Uterus (tissue), 4 donors: ENCODE data around the gene SMDT1. TPM values are rescaled to one million over a fixed set of nuclear protein-coding genes. Genes with fewer than 3 reads are reported as not detected.

Experiments
- DNase-seq, 2 donors: peaks; one replicate each; pipeline ENCODE4 v3.0.0-alpha.2; 2019 to 2020
- H3K27ac ChIP-seq, 2 donors: fragments of 200-600 bp; sonication (generic); 1 replicate in 1 of 2; 2 replicates in 1 of 2; pipeline ENCODE4 v1.5.1; 2016 to 2018
- H3K27me3 ChIP-seq, 2 donors: fragments of 200-600 bp; sonication (generic); one replicate each; pipeline ENCODE4 v1.5.1; 2018 to 2019; ENCODE audit warnings: control low read depth in 1 of 2
- H3K36me3 ChIP-seq, 2 donors: fragments of 200-600 bp; sonication (generic); one replicate each; pipeline ENCODE4 v1.5.1; 2019; ENCODE audit warnings: control low read depth in 1 of 2
- H3K4me1 ChIP-seq, 2 donors: fragments of 200-600 bp; sonication (generic); one replicate each; pipeline ENCODE4 v1.5.1; 2018 to 2019; ENCODE audit warnings: control low read depth in 1 of 2
- H3K4me3 ChIP-seq, 2 donors: fragments of 200-600 bp; sonication (generic); 1 replicate in 1 of 2; 2 replicates in 1 of 2; pipeline ENCODE4 v1.5.1; 2018 to 2019; ENCODE audit warnings: mild to moderate bottlenecking in 1 of 2
- H3K9me3 ChIP-seq, 2 donors: fragments of 200-600 bp; sonication (generic); one replicate each; pipeline ENCODE4 v1.5.1; 2019; ENCODE audit warnings: control low read depth in 1 of 2
- POLR2A ChIP-seq, 2 donors: fragments of 450-650 bp; IDR thresholded peaks; one replicate each; pipeline ENCODE4 v1.6.1; 2016; ENCODE audit warnings: antibody characterized with exemption in 2 of 2, mild to moderate bottlenecking in 1 of 2, moderate library complexity in 1 of 2
- intact Hi-C: fragments of 100-400 bp; cut with DNase I; formaldehyde crosslinking; loops from one replicate; pipeline ENCODE4 v1.15.1; 2023; ENCODE audit warnings: low total_unique reads
- total RNA-seq, 4 donors: library from RNA; depleted of rRNA in 3 of 4; stranded (reverse); fragments of >200 nt in 3 of 4; gene quantifications; one replicate each; pipeline versions ENCODE4 v1.1.0 to v1.2.4, GENCODE V29; 2014 to 2023
- TF ChIP-seq, protein P1 (sequence below), 4 experiments: fragments of 200-600 bp in 2 of 4; fragments of 450-650 bp in 2 of 4; sonication (generic) in 2 of 4; IDR thresholded peaks; one replicate each; pipeline ENCODE4 v1.5.1; 2016 to 2019; ENCODE audit warnings: antibody characterized with exemption in 4 of 4, mild to moderate bottlenecking in 2 of 4, moderate library complexity in 1 of 4
- donor health status: DM: yes; HTN: yes; CAD: no.

The SMDT1 gene
- total RNA-seq, 4 donors from 2014 or later: 8.3 to 98.0 (median 33.2) TPM

DNA sequence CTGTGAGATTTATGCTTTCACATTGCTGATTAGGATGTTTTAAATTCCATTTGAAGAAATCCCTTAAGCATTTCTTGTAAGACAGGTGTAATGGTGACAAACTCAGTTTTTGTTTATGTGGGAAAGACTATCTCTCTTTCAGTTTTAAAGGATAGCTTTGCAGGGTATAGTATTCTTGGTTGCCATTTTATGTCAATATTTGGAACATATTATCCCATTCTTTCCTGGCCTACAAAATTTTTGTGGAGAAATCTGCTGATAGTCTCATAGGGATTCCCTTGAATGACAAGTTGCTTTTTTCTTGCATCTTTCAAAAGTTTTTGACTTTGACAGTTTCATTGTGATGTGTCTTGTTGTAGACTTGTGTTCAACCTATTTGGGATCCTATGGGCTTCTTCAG is 37.7 kb upstream of the SMDT1 start:
- DNase-seq: no peak

DNA sequence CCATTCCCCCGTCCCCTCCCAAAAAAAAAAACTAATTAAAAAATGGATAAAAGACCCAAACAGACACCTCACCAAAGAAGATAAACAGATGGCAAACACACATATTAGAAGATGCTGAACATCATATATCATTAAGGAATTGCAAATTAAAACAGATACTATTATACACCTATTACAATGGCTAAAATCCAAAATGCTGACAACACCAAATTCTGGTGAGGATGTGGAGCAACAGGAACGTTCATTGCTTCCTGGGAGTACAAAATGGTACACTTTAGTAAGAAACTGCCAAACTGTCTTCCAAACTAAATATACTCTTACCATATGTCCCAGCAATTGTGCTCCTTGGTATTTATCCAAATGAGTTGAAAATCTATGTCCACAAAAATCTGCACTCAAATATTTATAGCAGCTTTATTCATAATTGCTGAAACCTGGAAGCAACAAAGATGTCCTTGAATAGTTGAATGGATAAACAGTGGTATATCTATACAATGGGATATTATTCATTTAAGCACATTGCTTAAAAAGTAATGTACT is 28.8 kb upstream of the SMDT1 start:
- Histone ChIP-seq H3K9me3 (no peaks in the 10 kb centered on the region), H3K4me3 (no peak overlapping the region), H3K4me1 (no peaks in the 10 kb centered on the region), H3K36me3 (no peaks in the 10 kb centered on the region), H3K27me3 (no peaks in the 10 kb centered on the region), H3K27ac (no peak overlapping the region)
- TF ChIP-seq, protein P1, sequence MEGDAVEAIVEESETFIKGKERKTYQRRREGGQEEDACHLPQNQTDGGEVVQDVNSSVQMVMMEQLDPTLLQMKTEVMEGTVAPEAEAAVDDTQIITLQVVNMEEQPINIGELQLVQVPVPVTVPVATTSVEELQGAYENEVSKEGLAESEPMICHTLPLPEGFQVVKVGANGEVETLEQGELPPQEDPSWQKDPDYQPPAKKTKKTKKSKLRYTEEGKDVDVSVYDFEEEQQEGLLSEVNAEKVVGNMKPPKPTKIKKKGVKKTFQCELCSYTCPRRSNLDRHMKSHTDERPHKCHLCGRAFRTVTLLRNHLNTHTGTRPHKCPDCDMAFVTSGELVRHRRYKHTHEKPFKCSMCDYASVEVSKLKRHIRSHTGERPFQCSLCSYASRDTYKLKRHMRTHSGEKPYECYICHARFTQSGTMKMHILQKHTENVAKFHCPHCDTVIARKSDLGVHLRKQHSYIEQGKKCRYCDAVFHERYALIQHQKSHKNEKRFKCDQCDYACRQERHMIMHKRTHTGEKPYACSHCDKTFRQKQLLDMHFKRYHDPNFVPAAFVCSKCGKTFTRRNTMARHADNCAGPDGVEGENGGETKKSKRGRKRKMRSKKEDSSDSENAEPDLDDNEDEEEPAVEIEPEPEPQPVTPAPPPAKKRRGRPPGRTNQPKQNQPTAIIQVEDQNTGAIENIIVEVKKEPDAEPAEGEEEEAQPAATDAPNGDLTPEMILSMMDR (IDR thresholded peaks at IDR 0.05): no peak
- no peak for TF ChIP-seq POLR2A (IDR thresholded peaks at IDR 0.05)
- intact Hi-C loops: no loop called here
- DNase-seq: no peak

More for the DNA sequence above, 37.7 kb upstream of the SMDT1 start:
- no peak for TF ChIP-seq POLR2A (IDR thresholded peaks at IDR 0.05)
- intact Hi-C loops: no loop called here
- H3K36me3 ChIP-seq: no peaks in the 10 kb centered on the region
- H3K27me3 ChIP-seq: no peaks in the 10 kb centered on the region
- no peaks in the 10 kb centered on the region for H3K4me1 ChIP-seq
- no peak overlapping the region for H3K4me3 ChIP-seq
- H3K27ac ChIP-seq: no peak overlapping the region
- H3K9me3 ChIP-seq: peaks cover 0 to 9% of the 10 kb centered on the region in 2 donors

DNA sequence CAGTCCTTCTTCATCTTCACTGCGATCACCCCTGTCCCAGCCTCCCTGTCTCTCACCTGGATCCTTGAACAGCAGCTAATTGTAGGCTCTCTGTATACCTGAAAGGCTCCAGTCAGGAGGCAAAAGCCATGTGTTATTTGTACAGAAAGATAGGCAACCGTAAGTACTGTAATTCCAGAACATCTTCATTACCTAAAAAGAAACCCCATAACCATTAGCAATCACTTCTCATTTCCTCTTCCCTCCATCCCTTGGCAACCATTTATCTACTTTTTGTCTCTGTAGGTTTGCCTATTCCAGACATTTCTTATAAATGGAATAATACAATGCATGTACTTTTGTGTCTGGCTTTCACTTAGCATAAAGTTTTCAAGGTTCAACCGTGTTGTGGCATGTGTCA is 26.7 kb upstream of the SMDT1 start:
- peaks cover 0 to 8% of the 10 kb centered on the region in 2 donors for H3K9me3 ChIP-seq
- intact Hi-C loops: no loop called here
- H3K4me3 ChIP-seq: no peak overlapping the region
- no peak for DNase-seq
- no peaks in the 10 kb centered on the region for H3K27me3 ChIP-seq
- no peak for TF ChIP-seq POLR2A (IDR thresholded peaks at IDR 0.05)
- TF ChIP-seq, protein P1 (IDR thresholded peaks at IDR 0.05): no peak
- H3K27ac ChIP-seq: no peak overlapping the region
- H3K36me3 ChIP-seq: no peaks in the 10 kb centered on the region
- no peaks in the 10 kb centered on the region for H3K4me1 ChIP-seq

DNA sequence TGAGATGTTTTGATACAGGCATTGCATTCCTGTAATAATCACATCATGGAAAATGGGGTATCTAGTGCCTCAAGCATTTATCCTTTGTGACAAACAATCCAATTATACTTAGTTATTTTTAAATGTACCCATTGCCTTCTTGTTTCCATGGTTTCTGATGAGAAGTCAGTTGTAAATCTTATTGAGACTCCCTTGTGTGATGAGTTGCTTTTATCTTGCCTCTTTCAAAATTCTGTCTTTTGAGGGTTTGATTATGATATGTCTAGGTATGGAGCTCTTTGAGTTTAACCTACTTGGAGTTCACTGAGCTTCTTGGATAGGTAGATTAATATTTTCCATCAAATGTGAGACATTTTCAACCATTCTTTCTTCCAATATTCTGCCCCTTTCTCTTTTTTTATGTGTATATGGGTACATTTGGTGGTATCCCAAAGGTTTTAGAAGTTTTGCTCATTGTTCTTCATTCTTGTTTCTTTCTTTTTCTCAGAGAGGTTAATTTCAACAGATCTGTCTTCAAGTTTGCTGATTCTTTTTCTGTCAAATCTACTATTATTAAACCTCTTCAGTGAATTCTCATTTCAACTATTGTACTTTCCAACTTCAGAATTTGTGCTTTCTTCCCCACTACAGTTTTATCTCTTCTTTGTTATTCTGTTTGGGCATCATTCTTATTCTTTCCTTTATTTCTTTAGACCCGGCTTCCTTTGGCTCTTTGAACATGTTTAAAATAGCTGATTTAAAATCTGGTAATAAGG is 22.6 kb upstream of the SMDT1 start:
- Histone ChIP-seq H3K4me1 (no peaks in the 10 kb centered on the region), H3K4me3 (no peak overlapping the region), H3K9me3 (peaks cover 0 to 8% of the 10 kb centered on the region in 2 donors), H3K27ac (no peak overlapping the region), H3K27me3 (no peaks in the 10 kb centered on the region), H3K36me3 (no peaks in the 10 kb centered on the region)
- intact Hi-C loops: no loop called here
- TF ChIP-seq POLR2A (IDR thresholded peaks at IDR 0.05): no peak
- TF ChIP-seq, protein P1 (IDR thresholded peaks at IDR 0.05): no peak
- DNase-seq: no peak

DNA sequence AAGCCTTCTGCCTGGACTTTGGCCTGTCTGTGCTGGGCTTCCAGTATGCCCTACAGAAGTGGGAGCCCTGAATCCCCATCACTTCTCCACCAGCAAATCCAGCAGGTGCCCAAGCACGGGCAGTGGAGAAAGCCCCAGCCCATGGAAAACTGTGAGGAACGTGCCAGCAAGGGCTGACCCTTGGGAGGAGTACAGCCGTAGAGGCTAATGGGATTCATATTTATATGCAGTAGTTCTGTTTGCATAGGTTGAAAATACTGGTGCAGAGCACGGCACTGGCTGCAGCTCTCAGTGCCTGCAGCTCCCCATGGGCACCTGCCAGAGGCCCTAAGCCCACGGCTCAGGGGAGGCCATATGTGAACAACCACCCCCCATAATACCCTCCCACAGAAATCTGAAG is 19.0 kb upstream of the SMDT1 start:
- Histone ChIP-seq H3K4me3 (no peak overlapping the region), H3K36me3 (no peaks in the 10 kb centered on the region), H3K27me3 (no peaks in the 10 kb centered on the region), H3K9me3 (peaks cover 0 to 8% of the 10 kb centered on the region in 2 donors), H3K4me1 (no peaks in the 10 kb centered on the region), H3K27ac (no peak overlapping the region)
- TF ChIP-seq, protein P1 (IDR thresholded peaks at IDR 0.05): no peak
- TF ChIP-seq POLR2A (IDR thresholded peaks at IDR 0.05): no peak
- no peak for DNase-seq
- intact Hi-C loops: no loop called here
